ENCODE measurements around the gene ZNF491.
"Not testable (repeated sequence)": the region's sequence is repeated elsewhere in the genome, so short reads cannot be mapped to it uniquely, and the experiment has no call there.

ZNF491 gene

DNA sequence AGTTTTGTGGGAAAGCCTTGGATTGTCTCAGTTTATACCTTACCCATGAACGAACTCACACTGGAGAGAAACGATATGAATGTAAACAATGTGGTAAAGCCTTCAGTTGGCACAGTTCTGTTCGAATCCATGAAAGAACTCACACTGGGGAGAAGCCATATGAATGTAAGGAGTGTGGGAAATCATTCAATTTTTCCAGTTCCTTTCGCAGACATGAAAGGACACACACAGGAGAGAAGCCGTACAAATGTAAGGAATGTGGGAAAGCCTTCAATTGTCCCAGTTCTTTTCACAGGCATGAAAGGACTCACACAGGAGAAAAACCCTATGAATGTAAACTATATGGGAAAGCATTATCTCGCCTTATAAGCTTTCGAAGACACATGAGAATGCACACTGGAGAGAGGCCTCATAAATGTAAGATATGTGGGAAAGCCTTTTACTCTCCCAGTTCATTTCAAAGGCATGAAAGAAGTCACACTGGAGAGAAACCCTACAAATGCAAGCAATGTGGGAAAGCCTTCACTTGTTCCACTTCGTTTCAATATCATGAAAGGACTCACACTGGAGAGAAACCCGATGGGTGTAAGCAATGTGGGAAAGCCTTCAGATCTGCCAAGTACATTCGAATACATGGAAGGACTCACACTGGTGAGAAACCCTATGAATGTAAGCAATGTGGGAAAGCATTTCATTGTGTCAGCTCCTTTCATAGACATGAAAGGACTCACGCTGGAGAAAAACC lies 8.2 kb downstream of the ZNF491 start:
- in situ Hi-C loops (cut with MboI; ENCODE audit: low sequenced_read_pairs), result no loop called here

DNA sequence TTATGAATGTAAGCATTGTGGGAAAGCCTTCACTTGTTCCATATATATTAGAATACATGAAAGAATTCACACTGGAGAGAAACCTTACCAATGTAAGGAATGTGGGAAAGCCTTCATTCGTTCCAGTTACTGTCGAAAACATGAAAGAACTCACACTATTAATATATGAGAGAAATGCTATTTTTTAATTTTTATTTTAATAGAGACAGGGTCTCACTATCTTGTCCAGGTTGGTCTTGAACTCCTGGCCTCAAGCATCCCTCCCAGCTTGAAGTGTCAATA lies 8.7 kb downstream of the ZNF491 start:
- in situ Hi-C loops (cut with MboI; ENCODE audit: low sequenced_read_pairs), result no loop called here

DNA sequence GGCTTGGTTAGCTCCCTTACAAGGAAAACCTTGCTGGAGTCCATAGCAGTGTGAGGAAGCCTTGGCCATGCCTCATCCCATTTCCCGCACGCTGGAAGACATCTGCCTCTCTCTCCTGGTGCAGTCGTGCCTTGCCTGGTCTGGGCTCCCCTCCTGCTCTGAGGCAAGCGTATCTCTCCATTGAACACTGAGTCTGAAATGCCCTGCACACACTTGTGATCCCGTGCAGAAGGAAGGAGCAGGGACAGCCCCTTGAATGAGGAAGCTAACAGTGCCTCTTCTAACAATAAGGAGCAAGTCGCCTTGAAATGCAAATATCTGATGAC lies 15.3 kb downstream of the ZNF491 start:
- in situ Hi-C loops (cut with MboI; ENCODE audit: low sequenced_read_pairs), result no loop called here

DNA sequence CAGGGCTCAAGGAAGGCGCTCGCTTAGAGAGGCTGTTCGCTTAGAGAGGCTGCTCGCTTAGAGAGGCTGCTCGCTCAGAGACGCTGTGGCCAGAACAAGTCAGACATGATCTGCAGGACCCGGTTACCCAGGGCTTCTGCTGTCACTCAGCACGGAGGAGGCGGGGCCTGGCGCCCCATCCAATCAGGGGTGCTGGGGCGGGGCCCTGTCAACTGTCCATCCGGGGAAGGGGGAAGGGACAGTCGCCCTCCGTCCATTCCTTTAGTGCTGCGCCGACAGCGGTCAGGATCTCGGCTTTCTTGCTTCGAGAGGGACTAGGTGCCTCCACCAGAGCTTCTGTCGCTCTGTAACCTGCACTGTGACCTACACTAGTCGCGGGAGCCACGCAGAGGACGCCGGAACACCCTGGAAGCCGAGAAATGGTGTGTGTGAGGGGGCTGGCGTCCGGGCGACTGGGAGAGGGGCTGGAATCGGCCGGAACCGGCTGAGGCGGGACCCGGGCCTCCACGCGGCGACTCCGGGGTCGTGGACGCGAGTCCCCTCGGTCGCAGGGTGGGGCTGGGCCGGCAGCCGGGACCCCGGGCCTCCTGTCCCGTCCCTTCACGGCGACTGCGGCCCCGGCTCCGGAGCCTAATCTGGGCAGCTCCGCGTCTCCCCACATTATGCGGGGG lies 15.8 kb downstream of the ZNF491 start, which contains the start of gene ZNF440:
Gene ZNF440 (plus strand): TSS at position 245 of the 671 bp plus-strand sequence. CDS start 175 bp downstream, at position 420.
- in situ Hi-C loops (cut with MboI; ENCODE audit: low sequenced_read_pairs), result no loop called here

DNA sequence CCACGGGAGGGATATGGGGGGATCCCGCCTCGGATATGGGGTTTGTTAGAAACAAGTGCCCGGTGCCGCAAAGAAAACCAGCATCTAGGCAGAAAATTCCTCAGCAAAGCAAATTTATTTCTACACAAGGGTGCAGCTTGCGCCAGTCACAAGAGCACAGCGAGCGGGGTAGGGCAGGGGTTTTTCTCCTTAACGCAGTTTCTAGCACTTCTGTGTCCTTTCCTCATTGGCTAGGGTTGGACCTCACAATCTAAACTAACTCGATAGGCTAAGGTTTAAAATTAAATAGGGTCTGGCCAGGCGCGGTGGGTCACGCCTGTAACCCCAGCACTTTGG lies 16.3 kb downstream of the ZNF491 start:
- in situ Hi-C loops (cut with MboI; ENCODE audit: low sequenced_read_pairs), result no loop called here

DNA sequence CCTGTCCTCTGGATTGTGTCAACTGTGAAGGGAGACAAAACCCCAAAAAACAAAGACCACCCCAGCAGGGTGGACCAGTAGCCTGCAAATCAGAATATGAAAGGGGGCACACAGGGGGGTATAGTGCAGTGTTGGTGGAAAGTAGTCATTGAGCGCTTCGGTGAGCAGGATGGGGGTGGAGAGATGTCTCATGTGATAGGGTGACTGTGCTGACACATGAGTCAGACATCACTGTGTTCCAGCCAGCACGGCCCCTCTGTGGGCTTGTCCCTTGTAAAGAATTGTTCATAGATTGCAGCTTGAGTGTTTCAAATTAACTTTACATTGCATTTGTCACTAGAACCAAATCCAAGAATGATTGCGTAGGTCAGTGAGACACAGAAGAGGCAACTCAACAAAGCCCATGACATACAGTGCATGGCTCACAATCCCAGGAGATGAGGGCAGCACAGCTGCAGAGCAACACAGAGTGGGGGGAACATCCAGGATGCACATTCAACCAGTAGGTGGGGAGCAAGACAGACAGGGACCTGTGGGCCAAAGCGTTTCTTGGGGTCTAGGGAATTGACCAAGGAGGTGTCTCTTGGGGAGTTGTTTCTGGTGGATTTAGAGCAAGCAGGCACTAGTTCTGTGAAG lies 23.3 kb downstream of the ZNF491 start:
- in situ Hi-C loops (cut with MboI; ENCODE audit: low sequenced_read_pairs), result no loop called here

DNA sequence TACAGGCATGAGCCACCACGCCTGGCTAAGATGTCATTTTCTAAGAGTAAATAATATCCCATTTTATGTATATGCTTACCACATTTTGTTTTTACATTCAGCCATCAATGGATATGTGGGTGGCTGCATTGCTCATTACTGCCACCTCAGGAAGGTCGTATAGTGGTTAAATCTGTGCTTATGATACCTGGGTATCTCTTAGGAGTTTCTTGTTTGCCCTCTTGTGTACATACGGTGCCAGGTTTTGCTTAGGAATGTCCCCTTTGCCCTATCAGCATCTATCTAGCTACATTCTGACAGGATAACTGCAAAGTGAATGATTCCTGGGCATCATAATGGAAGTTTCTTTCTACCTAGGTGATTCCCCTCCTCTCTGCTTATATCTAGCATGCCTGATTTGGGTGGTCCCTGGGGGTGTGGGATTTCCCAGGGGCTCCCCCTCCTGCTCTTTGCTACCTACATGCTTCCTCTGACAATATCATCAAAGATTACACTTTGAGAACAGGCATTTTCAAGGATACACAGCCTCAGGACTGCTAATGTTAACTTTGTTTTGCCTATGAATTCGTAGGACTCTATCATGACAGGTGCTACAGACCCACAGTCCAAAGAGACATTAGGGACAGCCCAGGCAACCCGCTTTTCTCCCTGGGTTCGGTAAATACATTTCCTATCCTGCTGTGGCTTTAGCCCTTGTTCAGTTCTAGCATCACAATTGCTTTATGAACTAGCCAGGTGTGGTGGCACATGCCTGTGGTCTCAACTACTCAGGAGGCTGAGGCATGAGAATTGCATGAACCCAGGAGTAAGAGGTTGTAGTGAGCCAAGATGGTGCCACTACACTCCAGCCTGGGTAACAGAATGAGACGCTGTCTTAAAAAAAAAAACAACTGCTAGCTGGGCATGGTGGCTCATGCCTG lies 30.9 kb downstream of the ZNF491 start:
- in situ Hi-C loops (cut with MboI; ENCODE audit: low sequenced_read_pairs), result not testable (repeated sequence)

DNA sequence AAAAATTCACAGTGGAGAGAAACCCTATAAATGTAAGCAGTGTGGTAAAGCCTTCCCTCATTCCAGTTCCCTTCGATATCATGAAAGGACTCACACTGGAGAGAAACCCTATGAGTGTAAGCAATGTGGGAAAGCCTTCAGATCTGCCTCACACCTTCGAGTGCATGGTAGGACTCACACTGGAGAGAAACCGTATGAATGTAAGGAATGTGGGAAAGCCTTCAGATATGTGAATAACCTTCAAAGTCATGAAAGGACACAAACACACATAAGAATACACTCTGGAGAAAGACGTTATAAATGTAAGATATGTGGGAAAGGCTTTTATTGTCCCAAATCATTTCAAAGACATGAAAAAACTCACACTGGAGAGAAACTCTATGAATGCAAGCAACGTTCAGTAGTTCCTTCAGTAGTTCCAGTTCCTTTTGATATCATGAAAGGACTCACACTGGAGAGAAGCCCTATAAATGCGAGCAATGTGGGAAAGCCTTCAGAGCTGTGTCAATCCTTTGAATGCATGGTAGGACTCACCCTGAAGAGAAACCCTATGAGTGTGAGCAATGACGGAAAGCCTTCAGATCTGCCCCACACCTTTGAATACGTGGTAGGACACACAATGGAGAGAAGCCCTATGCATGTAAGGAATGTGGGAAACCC lies 34.1 kb downstream of the ZNF491 start:
- in situ Hi-C loops (cut with MboI; ENCODE audit: low sequenced_read_pairs), result no loop called here

DNA sequence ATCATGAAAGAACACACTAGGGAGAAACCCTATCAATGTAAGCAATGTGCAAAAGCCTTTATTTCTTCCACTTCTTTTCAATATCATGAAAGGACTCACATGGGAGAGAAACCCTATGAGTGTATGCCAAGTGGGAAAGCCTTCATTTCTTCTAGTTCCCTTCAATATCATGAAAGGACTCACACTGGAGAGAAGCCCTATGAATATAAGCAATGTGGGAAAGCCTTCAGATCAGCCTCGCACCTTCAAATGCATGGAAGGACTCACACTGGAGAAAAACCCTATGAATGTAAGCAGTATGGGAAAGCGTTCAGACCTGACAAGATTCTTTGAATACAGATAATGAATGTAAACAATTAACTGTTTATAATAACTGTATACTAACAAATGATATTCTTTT lies 35.2 kb downstream of the ZNF491 start:
- in situ Hi-C loops (cut with MboI; ENCODE audit: low sequenced_read_pairs), result no loop called here

DNA sequence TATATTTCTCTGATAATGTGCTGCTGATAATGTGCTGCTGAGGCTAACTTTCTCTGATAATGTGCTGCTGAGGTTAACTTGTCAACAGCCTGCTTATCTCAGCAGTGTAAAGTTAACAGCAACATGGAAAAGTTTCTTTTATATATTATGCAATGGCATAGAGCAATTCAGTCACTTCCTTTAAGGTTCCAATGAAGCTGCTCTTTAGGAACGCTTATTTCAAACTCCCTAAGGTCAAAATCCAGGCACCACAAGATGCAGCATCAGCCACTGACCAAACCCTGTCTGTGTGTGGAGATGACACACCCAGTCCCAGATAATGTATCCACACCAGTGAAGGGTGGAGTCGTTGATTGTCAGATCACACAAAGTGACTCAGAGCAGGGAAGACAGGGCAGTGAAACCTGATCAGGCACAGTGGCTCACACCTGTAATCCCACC lies 37.3 kb downstream of the ZNF491 start:
- in situ Hi-C loops (cut with MboI; ENCODE audit: low sequenced_read_pairs), result not testable (repeated sequence)

DNA sequence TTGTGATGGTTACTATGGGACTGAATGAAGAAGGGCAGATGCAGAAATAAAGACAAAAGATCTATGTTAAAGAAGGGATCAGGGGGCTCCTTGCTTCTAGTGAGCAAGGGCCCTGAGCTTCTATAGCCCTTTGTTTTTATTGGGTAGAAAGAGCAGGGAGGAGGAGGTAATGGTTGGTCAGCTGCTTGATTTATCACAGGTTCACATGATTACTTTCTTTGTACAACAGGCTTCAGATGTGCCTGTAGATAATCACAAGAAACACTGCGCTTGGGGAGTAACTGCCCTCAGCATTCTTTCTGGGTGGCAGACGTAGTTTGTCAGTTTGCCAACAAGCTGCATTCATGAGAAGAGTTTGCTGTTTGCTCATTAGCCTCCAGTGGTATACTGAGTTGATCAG lies 45.4 kb downstream of the ZNF491 start:
- in situ Hi-C loops (cut with MboI; ENCODE audit: low sequenced_read_pairs), result no loop called here

DNA sequence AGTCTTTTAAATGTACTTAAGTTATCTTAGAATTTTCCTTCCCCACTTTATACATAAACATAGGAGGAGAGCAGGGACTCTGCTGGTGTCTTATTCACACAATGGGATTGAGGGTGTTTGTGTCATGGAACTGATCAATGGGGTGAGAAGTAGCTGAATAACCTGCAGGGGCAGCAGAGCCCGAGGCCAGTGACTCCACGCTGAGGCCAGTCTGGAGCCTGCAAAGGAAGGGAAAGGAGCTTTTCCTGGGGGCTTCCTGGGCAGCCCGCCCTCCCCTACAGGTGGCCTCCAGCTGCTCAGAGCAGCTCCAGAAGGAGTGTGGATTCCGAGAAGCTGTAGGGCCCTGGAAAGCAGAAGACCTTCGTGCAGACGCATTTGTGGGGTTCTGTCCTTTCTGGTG lies 49.3 kb downstream of the ZNF491 start:
- in situ Hi-C loops (cut with MboI; ENCODE audit: low sequenced_read_pairs), result not testable (repeated sequence)

DNA sequence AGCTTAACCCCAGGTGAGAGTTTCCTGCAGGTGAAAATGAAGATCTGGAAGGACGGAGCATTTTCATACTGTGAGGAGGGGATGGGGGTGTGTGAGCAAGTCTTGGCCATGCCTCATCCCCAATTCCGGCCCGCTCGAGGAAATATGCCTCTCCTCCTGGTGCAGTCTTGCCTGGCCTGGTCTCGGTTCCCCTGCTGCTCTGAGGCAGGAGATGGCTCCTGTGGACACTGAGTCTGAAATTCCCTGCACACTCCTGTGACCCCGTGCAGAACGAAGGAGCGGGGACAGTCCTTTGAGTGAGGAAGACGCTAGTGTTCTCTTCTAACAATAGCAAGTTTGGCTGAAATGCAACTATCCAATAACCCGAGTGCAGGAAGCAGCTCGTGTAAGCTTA lies 49.9 kb downstream of the ZNF491 start:
- in situ Hi-C loops (cut with MboI; ENCODE audit: low sequenced_read_pairs), result no loop called here

DNA sequence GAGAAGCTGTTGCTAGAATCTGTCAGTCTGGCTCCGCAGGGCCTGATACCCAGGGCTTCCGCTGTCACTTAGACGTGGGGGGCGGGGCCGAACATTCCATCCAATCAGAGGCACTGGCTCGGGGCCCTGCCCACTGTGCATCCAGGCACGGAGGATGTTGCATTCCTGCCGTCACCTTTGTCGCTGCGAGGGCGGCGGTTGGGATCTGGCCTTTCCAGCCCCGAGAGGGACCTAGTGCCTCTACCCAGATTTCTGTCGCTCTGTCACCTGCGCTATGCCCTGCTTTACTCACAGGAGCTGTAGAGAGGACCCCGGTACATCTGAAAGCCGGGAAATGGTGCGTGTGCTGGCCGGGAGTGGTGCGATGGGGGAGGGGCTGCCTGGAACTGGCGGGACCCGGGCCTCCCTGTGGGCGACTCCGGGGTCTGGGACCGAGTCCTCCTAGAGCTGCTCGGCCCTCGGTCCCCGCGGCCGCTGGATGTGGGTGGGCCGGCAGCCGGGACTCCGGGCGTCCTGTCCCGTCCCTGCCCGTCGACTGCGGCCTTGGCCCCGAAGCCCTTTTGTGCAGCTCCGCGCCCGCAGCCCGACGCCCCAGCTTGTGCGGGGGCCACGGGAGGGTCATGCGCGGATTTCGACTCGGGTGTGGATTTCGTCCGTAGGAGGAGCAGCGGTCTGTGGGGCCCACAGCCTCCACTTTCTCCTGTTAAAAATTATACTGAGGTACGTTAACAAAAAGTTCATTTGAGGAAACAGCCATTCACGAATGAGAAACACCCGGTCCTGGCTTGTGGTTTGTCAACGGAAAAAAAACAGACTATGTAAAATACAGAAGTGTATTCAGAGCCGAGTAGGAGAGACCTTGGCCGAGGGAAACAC lies 50.5 kb downstream of the ZNF491 start, which contains the start of gene ZNF439:
Gene ZNF439 (plus strand): TSS at position 133 of the 876 bp plus-strand sequence. CDS start 142 bp downstream, at position 275.
- in situ Hi-C loops (cut with MboI; ENCODE audit: low sequenced_read_pairs), result no loop called here

DNA sequence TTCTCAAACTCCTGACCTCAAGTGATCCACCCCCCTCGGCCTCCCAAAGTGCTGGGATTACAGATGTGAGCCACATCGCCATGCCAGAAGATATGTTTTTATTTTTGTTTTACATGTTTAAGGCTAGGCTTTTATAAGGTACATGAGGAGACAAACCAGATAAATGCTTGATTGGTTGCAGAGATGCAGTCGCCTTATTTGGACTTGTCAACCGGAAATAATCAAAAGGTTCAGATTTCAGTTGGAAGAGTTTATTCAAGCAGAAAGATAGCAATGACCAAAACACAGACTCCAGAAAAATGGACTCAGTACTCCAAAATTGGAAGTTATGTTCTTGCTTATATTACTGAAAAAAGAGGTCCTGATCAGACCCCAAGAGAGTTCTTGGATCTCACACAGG lies 52.0 kb downstream of the ZNF491 start:
- in situ Hi-C loops (cut with MboI; ENCODE audit: low sequenced_read_pairs), result not testable (repeated sequence)

DNA sequence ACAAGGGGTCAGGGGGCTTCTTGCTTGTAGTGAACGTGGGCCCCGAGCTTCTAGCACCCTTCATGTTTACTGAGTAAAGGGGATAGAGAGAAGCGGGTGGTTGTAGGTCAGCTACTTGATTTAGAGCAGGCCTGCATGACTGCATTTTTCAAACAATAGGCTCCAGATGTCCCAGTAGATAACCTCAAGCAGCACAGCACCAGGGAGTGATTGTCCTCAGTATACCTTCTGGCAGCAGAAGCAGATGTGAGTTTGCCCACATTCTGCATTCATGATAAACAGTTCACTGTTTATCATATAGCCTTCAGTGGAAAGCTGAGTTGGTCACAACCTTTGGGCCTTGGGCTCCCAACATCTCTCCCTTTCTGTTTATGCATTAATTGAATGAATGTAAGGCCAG lies 55.0 kb downstream of the ZNF491 start:
- in situ Hi-C loops (cut with MboI; ENCODE audit: low sequenced_read_pairs), result no loop called here

DNA sequence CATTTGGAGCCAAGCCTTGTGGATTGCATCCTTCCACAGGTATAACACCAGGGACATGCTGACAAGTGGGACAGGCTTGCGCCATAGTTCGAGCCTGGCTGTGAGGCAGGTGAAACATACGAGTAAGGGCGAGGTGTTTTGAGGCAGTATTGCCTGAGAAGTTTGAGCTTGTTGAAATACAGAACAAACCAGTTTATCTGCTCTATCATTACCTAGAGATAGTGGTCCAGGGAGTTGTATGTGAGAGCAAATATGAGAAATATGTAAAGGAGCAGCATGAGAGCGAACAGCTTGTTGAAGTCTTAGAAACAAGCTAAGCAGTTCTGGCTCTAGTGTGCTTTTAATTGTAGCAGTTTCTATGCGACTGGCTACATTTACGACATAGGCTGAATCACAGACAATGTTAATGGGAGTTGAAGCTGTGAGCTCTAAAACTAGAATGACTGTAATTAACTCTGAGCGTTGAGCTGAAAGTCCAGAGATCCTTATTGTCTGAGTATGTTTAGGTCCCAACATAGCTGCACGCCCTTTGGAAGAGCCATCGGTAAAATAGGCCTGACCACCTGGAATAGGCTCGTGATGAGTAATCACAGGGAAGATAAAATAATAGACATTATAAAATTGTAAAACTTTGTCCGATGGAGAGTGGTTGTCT lies 58.4 kb downstream of the ZNF491 start:
- in situ Hi-C loops (cut with MboI; ENCODE audit: low sequenced_read_pairs), result no loop called here

Measured in HL-60/S4 treated with retinoic acid at 250 ng/mL for 4 days and 3 days (cell line).